Superior temporal gyrus (tissue), 1 donor: ENCODE results near the gene PRSS1.
"Not testable (repeated sequence)": the region's sequence is repeated elsewhere in the genome, so short reads cannot be mapped to it uniquely, and the experiment has no call there.

Experiments used
- DNase-seq: peaks from one replicate; pipeline ENCODE4 v3.0.0-alpha.2; 2016; ENCODE audit errors: extremely low spot score

PRSS1 gene

DNA sequence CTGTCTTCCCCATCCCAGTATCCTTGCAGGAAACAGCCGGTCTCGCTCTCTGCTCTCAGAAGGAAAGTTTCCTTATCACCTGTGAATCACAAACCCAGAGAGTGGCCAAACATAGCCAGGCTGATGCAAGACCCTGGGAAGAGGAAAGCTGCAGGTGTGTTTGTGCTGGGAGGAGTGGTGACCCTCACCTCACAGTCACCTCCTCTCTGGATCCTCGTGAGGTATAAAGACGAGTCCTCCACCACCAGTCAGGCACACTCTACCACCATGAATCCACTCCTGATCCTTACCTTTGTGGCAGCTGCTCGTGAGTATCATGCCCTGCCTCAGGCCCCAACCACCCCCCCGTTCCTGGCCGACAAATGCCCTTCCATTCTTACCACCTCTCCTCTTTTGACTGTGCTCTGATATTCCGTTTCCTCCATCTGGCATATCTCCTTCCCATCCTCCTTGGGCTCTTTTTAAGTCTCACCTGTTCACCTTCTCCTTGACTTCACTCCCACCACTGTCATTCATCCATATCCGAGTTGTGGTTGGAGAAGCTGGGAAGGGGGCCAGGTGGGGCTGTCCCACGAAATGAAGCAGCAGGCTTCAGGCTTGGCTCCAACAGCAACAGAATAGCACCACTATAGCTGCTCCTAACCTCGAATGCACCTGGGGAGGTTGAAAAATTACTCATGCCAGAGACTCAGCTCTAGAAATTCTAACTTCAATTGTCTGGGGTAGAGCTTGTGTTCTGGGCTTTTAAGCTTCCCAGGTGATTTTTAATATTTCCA, at the start of gene PRSS1:
TSS of gene PRSS1 (plus strand) at position 255 of the 776 bp plus-strand sequence. CDS start at position 268, 13 bp downstream.
- DNase-seq = no peak

DNA sequence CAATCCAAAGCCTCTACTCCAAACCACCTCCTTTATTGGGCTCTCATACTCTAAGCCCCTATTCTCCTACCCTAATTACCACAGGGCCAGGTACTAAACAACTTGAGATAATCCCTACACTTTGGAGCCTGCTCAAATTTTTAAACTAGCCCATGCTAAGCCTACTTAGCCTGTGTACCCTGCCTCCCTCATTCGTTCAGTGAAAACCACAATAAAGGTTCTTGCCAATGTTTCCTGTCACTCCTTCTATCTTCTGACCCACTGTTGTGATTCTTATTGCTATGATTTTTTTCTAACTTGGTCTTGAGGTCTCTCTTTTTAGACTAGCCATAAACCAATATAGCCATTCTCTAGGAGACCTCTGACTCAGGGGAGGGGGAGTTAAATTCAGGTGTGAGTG, 48.3 kb upstream of the PRSS1 start:
- DNase-seq = not testable (repeated sequence)

DNA sequence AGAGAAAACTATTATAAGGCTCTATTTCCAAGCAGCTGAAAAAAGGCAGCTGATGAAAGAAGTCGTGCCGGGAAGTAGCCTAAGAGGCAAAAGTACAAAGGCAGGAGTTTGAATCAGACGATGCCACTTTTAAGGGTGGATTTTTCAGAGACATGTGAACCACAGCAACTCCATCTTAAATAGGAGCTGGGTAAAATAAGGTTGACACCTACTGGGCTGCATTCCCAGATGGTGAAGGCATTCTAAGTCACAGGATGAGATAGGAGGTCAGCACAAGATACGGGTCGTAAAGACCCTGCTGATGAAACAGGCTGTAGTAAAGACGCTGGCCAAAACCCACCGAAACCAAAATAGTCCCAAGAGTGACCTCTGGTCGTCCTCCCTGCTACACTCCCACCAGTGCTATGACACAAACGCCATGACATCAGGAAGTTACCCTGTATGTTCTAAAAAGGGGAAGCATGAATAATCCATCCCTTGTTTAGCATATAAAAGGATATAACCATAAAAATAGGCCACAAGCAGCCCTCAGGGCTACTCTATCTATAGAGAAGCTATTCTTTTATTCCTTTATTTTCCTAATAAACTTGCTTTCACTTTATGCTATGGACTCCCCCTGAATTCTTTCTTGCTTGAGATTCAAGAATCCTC, 45.5 kb upstream of the PRSS1 start:
- no peak for DNase-seq

GRCh38 chr7:142708726-142709125, 40.5 kb upstream of the PRSS1 start:
- peak; percentile 35 for DNase-seq

- DNase-seq = no peak
Observed at GRCh38 chr7:142709921-142710320, 39.4 kb upstream of the PRSS1 start.

GRCh38 chr7:142711196-142711595, 38.1 kb upstream of the PRSS1 start:
- DNase-seq = no peak

GRCh38 chr7:142711746-142712616, 37.3 kb upstream of the PRSS1 start:
- DNase-seq = no peak

GRCh38 chr7:142712617-142712957, 36.7 kb upstream of the PRSS1 start:
- no peak for DNase-seq

DNA sequence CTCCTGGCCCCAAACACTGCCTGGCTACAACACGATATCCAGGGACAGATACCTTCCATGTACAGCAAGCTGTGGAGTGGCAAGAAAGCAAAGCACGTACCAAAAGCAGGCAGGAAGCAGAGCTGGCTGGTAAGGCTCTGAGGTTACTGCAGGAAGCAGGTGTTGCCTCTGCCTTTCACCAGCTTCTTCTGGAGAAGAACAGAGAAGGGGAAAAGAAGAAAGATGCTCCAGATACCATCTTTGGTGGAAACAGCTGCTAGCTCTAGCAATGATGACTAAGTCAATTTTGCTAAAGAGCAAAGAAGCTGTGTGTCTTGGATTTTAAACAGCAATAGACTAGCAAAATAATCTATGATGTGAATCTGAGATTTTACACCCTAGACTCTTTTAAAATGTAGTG, 34.9 kb upstream of the PRSS1 start:
- DNase-seq = peak; percentile 55

GRCh38 chr7:142716596-142716995, 32.7 kb upstream of the PRSS1 start:
- no peak for DNase-seq

GRCh38 chr7:142717453-142717852, 31.8 kb upstream of the PRSS1 start:
- DNase-seq = no peak

GRCh38 chr7:142718313-142718712, 31.0 kb upstream of the PRSS1 start:
- no peak for DNase-seq

GRCh38 chr7:142720172-142720773, 29.0 kb upstream of the PRSS1 start:
- DNase-seq = no peak

- no peak for DNase-seq
Observed at GRCh38 chr7:142720986-142721385, 28.3 kb upstream of the PRSS1 start.

DNA sequence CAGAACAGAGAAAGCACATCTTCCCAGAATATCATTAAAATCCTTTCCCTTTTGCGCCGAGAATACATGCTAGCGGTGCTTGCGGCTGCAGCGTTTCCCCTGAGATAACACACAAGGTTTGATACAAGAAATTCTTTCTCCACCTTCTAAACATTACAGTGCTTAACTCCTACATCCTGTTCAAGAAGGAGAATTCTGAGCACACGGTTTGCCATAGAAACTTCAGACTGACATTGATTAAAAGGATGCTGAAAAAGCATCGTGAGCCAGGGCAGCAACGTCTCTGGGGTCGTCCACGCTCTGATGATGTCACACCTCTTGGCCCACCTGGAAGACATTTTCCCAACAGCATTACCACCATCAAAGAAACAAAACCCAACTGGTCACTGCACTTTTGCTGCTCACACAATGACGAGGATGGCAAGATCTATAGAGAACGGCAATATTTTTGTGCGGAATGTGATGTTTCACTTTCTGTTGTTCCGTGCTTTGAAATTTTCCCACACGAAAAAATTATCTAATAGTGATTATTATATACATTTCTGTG, 27.0 kb upstream of the PRSS1 start:
- no peak for DNase-seq

- DNase-seq = no peak
Observed at GRCh38 chr7:142733271-142733670, 16.0 kb upstream of the PRSS1 start.

DNA sequence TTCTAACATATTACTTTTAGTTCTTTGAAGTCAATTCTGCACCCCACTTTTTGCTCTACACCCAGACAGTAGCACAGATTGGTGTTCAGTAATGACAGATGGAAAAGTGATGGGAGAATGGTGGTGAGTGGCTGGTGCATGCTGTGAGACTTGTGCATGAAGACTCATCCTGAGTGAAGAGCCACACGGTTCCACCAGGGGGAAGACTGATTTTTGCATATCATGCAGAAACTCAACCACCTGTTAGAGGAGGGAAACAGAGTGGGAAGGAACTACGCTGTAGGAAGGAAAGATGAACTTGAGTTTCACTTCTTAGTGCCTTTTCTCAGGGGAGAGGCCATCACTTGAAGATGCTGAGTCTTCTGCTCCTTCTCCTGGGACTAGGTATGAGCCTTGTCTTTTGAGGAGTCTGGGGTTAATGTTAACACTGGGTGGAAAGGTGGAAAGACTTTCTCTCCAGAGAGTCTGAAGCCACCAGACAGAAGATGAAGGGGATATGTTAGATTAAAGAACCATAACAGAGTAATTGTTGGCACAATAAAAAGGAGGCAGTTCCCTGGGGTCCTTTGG, 9.3 kb upstream of the PRSS1 start:
- DNase-seq = no peak

GRCh38 chr7:142740786-142741185, 8.5 kb upstream of the PRSS1 start:
- no peak for DNase-seq

- peak; percentile 16 for DNase-seq
Observed at GRCh38 chr7:142741932-142742331, 7.3 kb upstream of the PRSS1 start.

DNA sequence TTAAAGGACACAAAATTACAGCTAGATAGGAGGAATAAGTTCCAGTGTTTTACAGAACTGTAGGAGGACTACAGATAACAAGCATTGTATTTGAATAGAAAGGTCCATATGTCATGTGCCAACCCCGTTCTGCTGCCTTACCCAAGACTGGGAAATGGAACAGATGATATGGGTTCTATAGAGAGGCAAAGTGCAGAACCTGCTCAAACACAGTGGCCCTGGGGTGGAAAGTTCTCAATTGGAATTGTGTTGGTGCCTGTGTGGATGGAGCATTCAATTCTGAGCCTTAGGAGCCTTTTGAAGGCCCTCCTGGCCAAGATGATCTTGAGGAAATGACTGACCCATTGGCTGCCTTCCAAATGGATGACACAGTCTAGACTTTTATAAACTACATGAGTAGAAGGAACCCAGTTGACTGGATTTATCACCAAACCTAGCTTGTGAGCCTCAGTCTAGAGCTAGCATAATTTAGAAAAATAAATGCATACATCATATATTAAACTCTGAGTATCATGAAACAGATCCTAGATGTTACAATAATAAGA, 4.1 kb upstream of the PRSS1 start:
- DNase-seq = no peak

DNA sequence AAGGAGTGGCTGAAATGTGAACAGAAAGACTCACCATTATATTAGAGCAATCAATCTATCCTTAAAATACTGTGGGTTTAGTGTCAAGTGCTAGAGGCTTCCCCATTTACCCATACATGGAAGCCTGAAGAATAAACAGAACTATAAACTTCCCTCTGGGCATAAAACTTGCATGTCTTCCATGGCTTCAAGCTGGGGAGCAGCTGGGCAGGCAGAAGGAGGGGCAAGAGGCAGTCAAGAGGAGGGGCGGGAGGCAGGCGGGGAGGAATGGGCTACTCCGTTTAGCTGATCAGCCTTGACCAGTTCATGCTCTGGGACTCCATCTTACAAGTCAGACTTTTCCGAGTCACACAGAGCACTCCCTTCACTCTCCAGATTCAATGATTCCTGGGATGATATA, 3.5 kb upstream of the PRSS1 start:
- no peak for DNase-seq
